Measurements from ENCODE around the gene PCF11. TPM values are rescaled to one million over a fixed set of nuclear protein-coding genes. Genes with fewer than 3 reads are reported as not detected.
"Not testable (repeated sequence)": the region's sequence is repeated elsewhere in the genome, so short reads cannot be mapped to it uniquely, and the experiment has no call there.

Gene PCF11
- total RNA-seq, 1 donor from 2014 or later: 77.0 TPM

GRCh38 chr11:83185767-83186166 is 28.8 kb downstream of the PCF11 start:
- no peak for DNase-seq (ENCODE audit: low spot score in 2 of 2)
- FAIRE-seq: no peak

DNA sequence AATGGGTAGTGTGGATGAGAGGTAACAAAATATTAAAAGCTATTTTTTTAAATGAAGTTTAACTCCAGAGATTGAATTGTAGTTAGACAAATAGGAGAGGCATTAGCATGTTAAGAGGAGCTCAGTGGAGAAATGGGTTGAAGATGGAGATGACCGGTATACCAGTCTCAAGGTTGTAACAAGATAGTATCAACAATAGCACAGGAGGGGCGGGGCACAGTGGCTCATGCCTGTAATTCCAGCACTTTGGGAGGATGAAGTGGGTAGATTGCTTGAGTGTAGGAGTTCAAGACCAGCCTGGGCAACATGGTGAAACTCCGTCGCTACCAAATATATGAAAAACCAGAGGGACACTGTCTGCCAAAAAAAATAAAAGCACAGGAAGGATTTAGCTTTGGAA is 30.5 kb downstream of the PCF11 start:
- no peak for FAIRE-seq

GRCh38 chr11:83191491-83191890 is 34.6 kb downstream of the PCF11 start:
- FAIRE-seq: no peak
- no peak for DNase-seq (ENCODE audit: low spot score in 2 of 2)

More for the DNA sequence above, 30.5 kb downstream of the PCF11 start:
- DNase-seq (ENCODE audit: low spot score in 2 of 2): no peak

GRCh38 chr11:83191986-83192385 is 35.1 kb downstream of the PCF11 start:
- no peak for FAIRE-seq
- no peak for DNase-seq (ENCODE audit: low spot score in 2 of 2)

- DNase-seq (ENCODE audit: low spot score in 2 of 2) (no peak), FAIRE-seq (no peak)
Observed at GRCh38 chr11:83192606-83193245, 35.8 kb downstream of the PCF11 start.

DNA sequence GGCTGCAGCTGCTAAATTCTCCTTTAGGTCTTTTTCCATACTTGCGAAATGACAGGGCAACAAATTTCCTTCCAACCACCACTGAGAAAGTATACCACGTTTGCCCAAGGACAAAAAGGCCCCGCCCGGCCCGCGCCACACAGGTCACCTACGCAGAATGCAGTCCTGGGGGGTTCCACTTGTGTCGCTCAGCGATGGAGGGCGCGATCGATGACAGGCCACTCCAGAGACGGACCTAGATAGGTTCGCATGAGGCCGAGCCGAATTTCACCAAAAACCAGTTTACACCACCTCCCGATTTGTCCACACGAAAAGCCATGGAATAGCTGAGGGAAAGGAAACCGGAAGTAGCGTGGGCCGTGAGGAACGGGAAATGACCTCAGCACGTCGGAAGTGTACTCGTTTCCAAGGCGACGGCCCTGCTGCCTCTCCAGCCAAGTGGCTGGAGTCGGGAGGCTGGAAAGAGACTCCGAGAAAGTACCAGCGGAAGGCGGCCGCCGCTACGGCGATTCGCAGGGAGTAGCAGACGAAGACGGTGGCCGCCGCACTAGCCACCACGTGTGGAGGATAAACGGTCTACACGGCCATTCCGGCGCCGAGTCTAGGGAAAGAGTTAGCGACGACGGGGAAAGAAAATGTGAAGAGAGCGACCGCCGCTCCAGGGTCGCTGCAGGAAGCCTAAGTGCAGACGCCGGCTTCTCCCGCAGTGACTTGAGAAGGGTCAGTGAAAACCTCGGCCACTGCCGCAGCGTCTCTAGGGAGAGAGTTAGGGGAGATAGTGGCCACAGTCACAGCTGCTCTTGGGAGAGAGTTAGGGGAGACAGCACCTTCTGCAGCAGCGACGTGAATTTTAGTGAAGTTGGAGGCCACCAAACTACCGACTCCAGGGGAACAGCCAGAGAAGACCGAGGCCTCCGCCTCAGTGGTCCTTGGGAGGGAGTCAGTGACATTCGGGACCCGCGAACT is 36.7 kb downstream of the PCF11 start, which contains the start of gene ANKRD42:
ANKRD42 (plus strand) TSS at position 398 of the 966 bp plus-strand sequence. CDS start 959 bp downstream, outside the sequence.
- DNase-seq (ENCODE audit: low spot score in 2 of 2) (peak; percentile 72 to 92), FAIRE-seq (no peak)

DNA sequence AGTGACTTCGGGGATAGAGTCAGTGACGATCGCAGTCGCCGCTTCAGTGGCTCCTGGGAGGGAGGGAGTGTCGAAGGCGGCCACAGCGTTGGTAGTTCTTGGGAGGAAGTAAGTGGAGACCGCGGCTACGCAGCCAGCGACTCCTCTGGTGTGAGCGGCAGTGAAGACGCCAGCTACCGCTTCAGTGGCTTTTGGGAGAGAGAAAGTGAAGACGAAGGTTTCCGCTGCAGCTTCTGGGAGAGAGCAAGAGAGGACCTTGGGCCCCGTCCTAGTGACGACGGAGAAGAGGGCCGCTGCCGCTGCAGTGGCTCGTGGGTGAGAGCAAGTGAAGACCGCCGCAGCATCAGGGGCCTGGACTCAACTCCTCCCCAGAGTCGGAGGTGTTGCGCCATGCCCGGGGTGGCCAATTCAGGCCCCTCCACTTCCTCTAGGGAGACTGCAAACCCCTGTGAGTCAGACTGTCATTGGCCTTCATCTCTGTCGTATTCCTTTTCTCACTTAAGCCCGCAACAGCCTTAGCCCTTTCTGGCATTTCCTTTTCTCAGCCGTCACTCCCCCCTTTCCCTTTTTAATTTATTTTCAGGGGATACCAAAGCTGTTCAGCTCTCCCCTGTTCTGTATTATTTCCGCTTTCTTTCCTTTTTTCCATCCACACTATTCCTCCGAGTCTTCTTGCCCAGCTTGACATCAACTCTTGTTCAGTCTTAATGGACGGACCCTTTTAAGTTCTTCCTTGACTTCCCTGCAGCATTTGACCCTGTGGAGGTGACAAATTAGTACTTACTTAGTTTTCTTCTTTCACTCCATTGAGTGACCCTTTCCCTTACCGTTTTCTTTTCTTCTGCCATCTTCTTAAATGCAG is 37.6 kb downstream of the PCF11 start:
- FAIRE-seq: no peak
- DNase-seq (ENCODE audit: low spot score in 2 of 2): peak in 1 of 2 donors; percentile 32

DNA sequence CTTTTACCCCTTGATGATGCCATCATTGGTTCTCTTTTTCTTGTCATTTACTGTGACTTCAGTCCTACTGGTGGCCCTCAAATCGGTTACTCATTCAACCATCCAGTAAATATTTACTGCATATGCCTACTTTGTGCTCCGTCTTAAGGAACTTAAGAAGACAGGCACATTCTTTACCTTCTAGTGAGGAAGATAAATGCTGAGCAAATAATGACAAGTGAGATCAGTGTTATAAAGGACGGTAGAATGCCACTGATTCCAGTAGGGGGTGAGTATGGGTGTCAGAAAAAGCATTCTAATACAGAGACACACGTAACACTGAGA is 38.2 kb downstream of the PCF11 start:
- DNase-seq (ENCODE audit: low spot score in 2 of 2): no peak
- no peak for FAIRE-seq

DNA sequence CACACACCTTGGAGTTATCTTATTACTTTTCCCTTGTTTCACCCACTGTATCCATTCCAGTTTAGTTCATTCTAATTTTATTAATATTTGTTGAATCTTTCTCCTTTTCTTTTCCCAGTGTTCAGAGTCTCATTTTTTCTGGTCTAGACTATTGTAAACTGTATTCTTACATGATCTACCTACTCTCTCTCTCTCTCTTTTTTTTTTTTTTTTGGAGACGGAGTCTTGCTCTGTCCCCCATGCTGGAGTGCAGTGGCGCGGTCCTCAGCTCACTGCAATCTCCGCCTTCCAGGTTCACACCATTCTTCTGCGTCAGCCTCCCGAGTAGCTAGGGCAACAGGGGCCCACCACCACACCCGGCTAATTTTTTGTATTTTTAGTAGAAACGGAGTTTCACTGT is 38.7 kb downstream of the PCF11 start:
- DNase-seq (ENCODE audit: low spot score in 2 of 2) (no peak), FAIRE-seq (no peak)

DNA sequence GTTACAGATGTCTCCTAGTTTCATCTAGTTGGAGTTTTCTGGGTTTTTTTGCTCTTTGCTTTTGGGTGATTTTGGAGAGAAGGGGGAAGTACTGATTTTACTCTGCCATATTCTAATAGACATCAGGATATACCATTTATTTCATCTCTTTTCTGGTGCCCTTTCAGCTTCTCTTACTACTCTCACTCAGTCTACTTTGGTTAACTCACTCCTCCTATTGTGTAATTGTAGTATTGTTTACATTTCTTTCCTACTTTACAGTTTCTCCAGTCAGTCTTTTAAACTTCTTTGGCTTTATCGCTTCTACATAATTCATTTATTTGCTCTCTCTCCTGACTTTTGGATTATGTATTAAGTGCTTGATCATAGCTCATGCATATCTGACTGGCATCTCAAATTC is 43.1 kb downstream of the PCF11 start:
- FAIRE-seq (no peak), DNase-seq (ENCODE audit: low spot score in 2 of 2) (no peak)

DNA sequence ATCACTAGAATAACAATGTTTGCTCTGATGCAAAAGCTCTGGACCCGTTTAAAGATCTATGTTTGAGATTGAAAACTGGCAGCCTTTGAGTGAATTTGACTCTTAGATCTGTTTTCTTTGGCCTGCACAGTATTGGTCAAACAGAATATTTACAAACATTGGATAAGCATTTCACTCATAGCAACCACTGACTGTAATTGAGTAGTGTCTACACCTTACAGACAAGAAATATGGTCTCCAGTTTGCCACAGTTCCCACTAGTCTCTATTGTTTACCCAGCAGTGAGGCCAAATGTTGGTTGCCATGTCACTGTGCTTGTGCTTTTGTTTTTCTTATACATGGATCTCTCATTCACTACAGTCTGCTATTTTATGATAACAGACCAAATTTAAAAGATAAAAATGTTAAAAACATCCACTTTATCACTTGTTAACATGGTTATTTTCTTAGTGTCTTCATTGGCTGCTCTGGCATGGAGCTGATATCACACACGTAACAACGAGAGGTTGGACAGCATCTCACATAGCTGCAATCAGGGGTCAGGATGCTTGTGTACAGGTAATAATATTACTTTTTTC is 48.8 kb downstream of the PCF11 start:
- DNase-seq (ENCODE audit: low spot score in 2 of 2): no peak
- no peak for FAIRE-seq

- no peak for FAIRE-seq
- no peak for DNase-seq (ENCODE audit: low spot score in 2 of 2)
Observed at GRCh38 chr11:83206221-83206620, 49.3 kb downstream of the PCF11 start.

DNA sequence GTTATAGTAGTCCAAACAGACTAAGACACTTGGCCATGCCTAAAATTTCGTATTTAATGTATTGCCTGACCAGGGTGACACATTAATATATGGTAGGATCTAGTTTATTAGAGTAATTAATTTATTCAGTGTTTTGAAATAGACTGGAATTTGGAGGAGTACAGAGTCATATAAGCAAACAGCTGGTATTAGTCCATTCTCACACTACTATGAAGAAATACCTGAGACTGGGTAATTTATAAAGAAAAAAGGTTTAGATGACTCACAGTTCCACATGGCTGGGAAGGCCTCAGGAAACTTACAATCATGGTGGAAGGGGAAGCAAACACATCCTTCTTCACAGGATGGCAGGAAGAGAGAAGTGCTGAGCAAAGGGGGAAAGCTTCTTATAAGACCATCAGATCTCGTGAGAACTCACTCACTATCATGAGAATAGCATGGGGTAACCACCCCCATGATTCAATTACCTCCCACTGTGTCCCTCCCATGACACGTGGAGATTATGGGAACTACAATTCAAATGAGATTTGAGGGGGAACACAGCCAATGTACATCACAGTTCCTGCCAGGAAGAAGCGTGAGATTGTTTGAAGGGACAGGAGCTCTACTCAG is 49.9 kb downstream of the PCF11 start:
- DNase-seq (ENCODE audit: low spot score in 2 of 2); FAIRE-seq: not testable (repeated sequence)

DNA sequence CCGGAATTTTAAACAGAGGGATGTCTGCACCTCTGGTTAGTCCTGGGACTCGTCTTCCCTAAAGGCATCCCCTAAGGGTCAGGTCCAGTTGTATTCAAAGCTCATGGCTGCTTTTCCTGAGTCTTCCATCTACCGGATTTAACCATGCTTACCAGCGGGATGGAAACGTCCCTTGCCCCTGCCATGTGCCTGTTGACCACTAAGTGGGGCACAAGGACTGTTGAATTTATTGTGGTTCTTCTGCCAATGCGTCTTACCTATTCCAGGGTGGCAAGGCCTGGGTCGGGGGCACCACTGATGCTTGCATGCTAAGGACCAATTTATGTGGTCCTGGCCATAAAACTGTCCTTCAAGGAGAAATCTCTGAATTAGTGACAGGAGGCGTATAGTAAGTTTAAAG is 62.2 kb downstream of the PCF11 start:
- FAIRE-seq (no peak), DNase-seq (ENCODE audit: low spot score in 2 of 2) (no peak)

DNA sequence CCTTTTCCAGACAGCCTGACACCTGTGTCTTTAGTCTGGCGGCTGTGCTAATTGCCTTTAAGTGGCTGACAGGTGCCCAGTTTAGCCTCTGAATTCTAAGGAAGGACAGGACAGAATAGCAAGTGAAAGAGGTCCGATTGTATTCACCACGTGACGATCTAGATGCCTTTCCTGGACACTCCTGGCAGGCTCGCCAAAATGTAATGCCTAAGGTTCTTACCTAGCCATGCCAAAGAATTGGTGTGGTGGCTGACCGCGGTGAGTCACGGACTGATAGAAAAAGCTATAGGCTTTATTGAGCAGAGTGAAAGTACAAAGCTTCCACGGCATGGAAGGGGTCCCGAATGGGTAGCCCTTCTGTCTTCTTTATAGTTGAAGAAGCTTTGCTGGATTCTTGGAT is 63.3 kb downstream of the PCF11 start:
- DNase-seq (ENCODE audit: low spot score in 2 of 2): no peak

DNA sequence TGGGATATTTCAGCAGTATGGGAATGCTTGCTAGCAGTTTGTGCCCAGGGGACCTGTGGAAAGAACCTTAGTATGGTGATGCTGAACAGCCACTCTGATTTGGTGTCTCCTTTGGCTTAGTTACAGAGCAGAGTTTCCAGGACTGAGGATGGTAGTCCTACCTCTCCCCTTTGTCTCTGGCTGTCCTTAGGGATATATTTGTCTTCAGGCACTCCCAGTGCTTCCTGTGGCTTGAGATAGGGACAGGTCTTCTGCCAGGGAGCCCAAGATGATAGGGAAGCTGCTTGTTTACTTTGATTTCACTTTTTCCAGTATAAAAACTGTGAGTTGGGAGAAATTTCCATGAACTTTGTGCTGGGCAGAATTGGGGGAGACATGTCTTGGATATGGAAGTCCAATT is 64.8 kb downstream of the PCF11 start:
- DNase-seq (ENCODE audit: low spot score in 2 of 2) (no peak), FAIRE-seq (no peak)

More for the DNA sequence above, 63.3 kb downstream of the PCF11 start:
- no peak for FAIRE-seq

DNA sequence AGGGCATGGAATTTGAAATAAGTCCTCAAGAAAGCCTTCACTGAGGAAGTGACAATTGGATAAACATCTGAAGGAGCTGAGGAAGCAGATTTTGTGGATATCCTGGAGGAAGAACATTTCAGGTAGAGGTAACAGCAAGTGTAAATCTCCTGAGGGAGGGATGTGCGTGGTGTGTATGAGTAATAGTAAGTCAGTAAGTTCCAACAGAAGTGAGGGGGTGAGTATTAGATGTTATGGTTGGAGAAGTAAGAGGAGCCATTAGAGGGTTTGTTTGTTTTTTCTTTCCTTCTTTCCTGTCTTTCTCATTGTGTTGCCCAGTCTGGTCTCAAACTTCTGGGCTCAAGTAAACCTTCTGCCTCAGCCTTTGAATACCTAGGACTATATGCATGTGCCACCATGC is 65.6 kb downstream of the PCF11 start:
- FAIRE-seq: no peak
- no peak for DNase-seq (ENCODE audit: low spot score in 2 of 2)

- no peak for DNase-seq (ENCODE audit: low spot score in 2 of 2)
- no peak for FAIRE-seq
Observed at GRCh38 chr11:83223457-83223856, 66.5 kb downstream of the PCF11 start.

DNA sequence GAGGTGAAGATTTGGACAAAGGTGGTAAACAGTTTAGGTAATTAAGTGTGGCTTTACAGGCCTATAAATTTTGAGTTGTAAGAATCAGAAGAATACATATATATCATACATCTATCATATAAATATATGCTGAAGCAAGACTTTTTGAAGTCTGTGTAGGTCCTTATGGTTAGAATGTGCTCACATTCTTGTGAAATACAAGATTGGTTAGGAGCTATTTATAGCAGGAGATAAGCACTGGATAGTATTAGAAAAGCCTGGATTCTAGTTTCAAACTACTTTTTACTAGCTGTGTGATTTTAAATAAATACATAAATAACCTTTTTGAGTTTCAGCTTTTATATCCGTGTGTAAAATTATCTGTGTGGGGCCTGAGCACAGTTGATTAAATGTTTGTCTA is 78.9 kb downstream of the PCF11 start:
- no peak for DNase-seq (ENCODE audit: low spot score in 2 of 2)
- no peak for FAIRE-seq

Measured in frontal cortex (tissue), 4 donors.